K562 (cell line): ENCODE data around the gene CHTF8. TPM values are rescaled to one million over a fixed set of nuclear protein-coding genes. Genes with fewer than 3 reads are reported as not detected.

ENCODE experiments used
- CBX1 ChIP-seq: sonication (generic); IDR thresholded peaks from 2 replicates; pipeline ENCODE4 v1.6.1; 2016; ENCODE audit warnings: antibody characterized with exemption, low read depth, mild to moderate bottlenecking
- NFATC3 ChIP-seq: fragments of 450-650 bp; IDR thresholded peaks from 2 replicates; pipeline ENCODE4 v1.6.1; 2017; ENCODE audit warnings: mild to moderate bottlenecking
- RBFOX2 ChIP-seq: fragments of 200-400 bp; formaldehyde crosslinking; IDR thresholded peaks from 2 replicates; pipeline ENCODE4 v1.6.1; 2017; ENCODE audit warnings: low read depth, mild to moderate bottlenecking, low read length, moderate library complexity
- TAF9B ChIP-seq: fragments of 450-650 bp; IDR thresholded peaks from 2 replicates; pipeline ENCODE4 v1.6.1; 2018; ENCODE audit warnings: mild to moderate bottlenecking; ENCODE audit not compliant: partially characterized antibody
- ZSCAN32 ChIP-seq: fragments of 450-650 bp; formaldehyde crosslinking; IDR thresholded peaks from 2 replicates; pipeline ENCODE4 v1.4.0; 2020; ENCODE audit warnings: mild to moderate bottlenecking, moderate library complexity
- polyA plus RNA-seq, 8 experiments: library from polyadenylated mRNA; depleted of rRNA in 4 of 8; stranded (reverse) in 5 of 8; unstranded in 3 of 8; fragments of >200 nt; fragmentation: Nextera tagmentation in 2 of 8; fragmentation: Illumina TruSeq in 1 of 8; extraction: Ambion mirVana in 2 of 8; extraction: Trizol in 1 of 8; gene quantifications; 2 replicates each; pipeline versions ENCODE4 v1.2.1 to v1.2.3, GENCODE V29; 2011 to 2014; ENCODE audit warnings: inconsistent platforms in 1 of 8, missing spikeins in 1 of 8
- total RNA-seq, 7 experiments: library from RNA; depleted of rRNA in 6 of 7; stranded (reverse); fragments of >200 nt in 6 of 7; fragmentation: Illumina TruSeq in 2 of 7; extraction: Trizol in 2 of 7; gene quantifications; 2 replicates each; pipeline versions ENCODE4 v1.2.1 to v1.2.3, GENCODE V29; 2011 to 2021; ENCODE audit warnings: low replicate concordance in 1 of 7
- TF ChIP-seq, protein P1 (sequence below): fragments of 450-650 bp; IDR thresholded peaks from 2 replicates; pipeline ENCODE4 v1.6.1; 2016; ENCODE audit warnings: low read depth
- TF ChIP-seq, protein P2 (sequence below): sonication (generic); formaldehyde crosslinking; IDR thresholded peaks from 2 replicates; pipeline ENCODE4 v1.8.0; 2022; ENCODE audit warnings: missing genetic modification reagents, mild to moderate bottlenecking, moderate library complexity, borderline replicate concordance
- TF ChIP-seq, protein P3 (sequence below): fragments of 250-450 bp; sonication (Bioruptor Pico); IDR thresholded peaks from 2 replicates; pipeline ENCODE4 v1.9.0; 2021; ENCODE audit warnings: mild to moderate bottlenecking
- TF ChIP-seq, protein P4 (sequence below): IDR thresholded peaks from 2 replicates; pipeline ENCODE4 v1.6.1; 2014; ENCODE audit warnings: antibody characterized with exemption
- TF ChIP-seq, protein P5 (sequence below), 2 experiments: fragments of 150-350 bp in 1 of 2; IDR thresholded peaks; 2 replicates each; pipeline ENCODE4 v1.6.1; 2012 to 2016; ENCODE audit warnings: low read depth in 2 of 2, low read length in 2 of 2, mild to moderate bottlenecking in 1 of 2, moderate library complexity in 1 of 2

Gene CHTF8
- total and polyA plus RNA-seq, 9 of the 15 experiments (the other 6 are each of a cell fraction or from before 2014, with no cell fraction given), result 20.2 to 199 (median 108) TPM

DNA sequence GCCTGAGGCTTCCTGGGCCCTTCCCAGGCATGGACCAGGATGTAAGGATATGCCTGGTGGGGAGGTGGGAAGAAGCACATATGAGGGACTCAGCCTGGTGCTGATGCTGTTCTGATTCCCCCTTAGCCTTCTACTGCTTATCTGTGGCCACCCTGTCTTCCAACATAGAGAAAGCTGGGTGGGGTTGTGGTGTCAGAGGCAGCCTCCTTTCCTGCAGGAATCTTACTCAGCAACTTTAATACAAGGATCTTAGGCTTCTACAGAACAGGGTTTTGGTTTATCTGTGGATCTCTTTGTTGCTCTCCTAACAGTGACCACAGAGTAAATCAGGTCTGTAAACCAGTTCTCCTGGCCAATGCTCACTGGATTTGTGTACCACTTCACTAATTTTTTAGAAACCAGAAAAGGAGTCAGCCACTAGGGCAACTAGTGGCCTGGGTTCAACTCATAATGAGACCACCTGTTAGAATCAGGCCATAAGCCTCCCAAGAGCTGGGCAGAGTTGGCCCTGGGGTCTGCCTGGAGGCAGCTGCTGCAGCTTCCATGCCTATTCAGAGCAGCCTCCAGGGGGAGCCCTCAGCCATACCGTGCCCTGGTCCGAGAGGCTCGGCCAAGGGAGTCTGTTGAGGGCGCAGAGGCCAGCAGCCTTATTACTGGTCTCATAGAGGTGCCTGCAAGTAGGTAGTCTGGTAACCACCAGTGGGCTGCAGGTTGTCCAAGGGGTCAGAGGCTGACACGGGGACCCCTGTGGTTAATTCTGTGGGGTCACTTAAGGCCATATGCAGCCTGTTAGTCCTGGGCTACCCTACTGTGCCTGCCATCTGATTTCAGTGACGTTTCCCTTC lies 19.9 kb downstream of the CHTF8 start (continued):
- TF ChIP-seq, protein P1, sequence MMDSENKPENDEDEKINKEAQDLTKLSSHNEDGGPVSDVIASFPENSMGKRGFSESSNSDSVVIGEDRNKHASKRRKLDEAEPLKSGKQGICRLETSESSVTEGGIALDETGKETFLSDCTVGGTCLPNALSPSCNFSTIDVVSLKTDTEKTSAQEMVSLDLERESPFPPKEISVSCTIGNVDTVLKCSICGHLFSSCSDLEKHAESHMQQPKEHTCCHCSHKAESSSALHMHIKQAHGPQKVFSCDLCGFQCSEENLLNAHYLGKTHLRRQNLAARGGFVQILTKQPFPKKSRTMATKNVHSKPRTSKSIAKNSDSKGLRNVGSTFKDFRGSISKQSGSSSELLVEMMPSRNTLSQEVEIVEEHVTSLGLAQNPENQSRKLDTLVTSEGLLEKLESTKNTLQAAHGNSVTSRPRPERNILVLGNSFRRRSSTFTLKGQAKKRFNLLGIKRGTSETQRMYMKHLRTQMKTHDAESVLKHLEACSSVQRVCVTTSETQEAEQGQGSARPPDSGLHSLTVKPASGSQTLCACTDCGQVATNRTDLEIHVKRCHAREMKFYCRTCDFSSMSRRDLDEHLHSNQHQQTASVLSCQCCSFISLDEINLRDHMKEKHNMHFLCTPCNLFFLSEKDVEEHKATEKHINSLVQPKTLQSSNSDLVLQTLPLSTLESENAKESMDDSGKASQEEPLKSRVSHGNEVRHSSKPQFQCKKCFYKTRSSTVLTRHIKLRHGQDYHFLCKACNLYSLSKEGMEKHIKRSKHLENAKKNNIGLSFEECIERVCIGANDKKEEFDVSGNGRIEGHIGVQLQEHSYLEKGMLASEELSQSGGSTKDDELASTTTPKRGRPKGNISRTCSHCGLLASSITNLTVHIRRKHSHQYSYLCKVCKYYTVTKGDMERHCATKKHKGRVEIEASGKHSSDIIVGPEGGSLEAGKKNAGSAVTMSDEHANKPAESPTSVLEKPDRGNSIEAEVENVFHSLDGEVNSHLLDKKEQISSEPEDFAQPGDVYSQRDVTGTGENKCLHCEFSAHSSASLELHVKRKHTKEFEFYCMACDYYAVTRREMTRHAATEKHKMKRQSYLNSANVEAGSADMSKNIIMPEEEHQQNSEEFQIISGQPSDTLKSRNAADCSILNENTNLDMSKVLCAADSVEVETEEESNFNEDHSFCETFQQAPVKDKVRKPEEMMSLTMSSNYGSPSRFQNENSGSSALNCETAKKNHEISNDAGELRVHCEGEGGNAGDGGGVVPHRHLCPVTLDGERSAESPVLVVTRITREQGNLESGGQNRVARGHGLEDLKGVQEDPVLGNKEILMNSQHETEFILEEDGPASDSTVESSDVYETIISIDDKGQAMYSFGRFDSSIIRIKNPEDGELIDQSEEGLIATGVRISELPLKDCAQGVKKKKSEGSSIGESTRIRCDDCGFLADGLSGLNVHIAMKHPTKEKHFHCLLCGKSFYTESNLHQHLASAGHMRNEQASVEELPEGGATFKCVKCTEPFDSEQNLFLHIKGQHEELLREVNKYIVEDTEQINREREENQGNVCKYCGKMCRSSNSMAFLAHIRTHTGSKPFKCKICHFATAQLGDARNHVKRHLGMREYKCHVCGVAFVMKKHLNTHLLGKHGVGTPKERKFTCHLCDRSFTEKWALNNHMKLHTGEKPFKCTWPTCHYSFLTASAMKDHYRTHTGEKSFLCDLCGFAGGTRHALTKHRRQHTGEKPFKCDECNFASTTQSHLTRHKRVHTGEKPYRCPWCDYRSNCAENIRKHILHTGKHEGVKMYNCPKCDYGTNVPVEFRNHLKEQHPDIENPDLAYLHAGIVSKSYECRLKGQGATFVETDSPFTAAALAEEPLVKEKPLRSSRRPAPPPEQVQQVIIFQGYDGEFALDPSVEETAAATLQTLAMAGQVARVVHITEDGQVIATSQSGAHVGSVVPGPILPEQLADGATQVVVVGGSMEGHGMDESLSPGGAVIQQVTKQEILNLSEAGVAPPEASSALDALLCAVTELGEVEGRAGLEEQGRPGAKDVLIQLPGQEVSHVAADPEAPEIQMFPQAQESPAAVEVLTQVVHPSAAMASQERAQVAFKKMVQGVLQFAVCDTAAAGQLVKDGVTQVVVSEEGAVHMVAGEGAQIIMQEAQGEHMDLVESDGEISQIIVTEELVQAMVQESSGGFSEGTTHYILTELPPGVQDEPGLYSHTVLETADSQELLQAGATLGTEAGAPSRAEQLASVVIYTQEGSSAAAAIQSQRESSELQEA, result no peak
- TF ChIP-seq, protein P2, sequence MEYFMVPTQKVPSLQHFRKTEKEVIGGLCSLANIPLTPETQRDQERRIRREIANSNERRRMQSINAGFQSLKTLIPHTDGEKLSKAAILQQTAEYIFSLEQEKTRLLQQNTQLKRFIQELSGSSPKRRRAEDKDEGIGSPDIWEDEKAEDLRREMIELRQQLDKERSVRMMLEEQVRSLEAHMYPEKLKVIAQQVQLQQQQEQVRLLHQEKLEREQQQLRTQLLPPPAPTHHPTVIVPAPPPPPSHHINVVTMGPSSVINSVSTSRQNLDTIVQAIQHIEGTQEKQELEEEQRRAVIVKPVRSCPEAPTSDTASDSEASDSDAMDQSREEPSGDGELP (CRISPR knock-in tag), result peak; percentile 13; the same call in 1 of the 2 replicates
- TF ChIP-seq ZSCAN32 (CRISPR knock-in tag), result no peak
- TF ChIP-seq, protein P3, sequence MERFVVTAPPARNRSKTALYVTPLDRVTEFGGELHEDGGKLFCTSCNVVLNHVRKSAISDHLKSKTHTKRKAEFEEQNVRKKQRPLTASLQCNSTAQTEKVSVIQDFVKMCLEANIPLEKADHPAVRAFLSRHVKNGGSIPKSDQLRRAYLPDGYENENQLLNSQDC, result no peak
- TF ChIP-seq CBX1, result no peak
- no peak for TF ChIP-seq RBFOX2
- no peak for TF ChIP-seq NFATC3
- TF ChIP-seq, protein P4, sequence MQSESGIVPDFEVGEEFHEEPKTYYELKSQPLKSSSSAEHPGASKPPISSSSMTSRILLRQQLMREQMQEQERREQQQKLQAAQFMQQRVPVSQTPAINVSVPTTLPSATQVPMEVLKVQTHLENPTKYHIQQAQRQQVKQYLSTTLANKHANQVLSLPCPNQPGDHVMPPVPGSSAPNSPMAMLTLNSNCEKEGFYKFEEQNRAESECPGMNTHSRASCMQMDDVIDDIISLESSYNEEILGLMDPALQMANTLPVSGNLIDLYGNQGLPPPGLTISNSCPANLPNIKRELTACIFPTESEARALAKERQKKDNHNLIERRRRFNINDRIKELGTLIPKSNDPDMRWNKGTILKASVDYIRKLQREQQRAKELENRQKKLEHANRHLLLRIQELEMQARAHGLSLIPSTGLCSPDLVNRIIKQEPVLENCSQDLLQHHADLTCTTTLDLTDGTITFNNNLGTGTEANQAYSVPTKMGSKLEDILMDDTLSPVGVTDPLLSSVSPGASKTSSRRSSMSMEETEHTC, result no peak
- TF ChIP-seq, protein P5, sequence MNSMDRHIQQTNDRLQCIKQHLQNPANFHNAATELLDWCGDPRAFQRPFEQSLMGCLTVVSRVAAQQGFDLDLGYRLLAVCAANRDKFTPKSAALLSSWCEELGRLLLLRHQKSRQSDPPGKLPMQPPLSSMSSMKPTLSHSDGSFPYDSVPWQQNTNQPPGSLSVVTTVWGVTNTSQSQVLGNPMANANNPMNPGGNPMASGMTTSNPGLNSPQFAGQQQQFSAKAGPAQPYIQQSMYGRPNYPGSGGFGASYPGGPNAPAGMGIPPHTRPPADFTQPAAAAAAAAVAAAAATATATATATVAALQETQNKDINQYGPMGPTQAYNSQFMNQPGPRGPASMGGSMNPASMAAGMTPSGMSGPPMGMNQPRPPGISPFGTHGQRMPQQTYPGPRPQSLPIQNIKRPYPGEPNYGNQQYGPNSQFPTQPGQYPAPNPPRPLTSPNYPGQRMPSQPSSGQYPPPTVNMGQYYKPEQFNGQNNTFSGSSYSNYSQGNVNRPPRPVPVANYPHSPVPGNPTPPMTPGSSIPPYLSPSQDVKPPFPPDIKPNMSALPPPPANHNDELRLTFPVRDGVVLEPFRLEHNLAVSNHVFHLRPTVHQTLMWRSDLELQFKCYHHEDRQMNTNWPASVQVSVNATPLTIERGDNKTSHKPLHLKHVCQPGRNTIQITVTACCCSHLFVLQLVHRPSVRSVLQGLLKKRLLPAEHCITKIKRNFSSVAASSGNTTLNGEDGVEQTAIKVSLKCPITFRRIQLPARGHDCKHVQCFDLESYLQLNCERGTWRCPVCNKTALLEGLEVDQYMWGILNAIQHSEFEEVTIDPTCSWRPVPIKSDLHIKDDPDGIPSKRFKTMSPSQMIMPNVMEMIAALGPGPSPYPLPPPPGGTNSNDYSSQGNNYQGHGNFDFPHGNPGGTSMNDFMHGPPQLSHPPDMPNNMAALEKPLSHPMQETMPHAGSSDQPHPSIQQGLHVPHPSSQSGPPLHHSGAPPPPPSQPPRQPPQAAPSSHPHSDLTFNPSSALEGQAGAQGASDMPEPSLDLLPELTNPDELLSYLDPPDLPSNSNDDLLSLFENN (IDR thresholded peaks at IDR 0.05; ENCODE audit: low read depth in 2 of 2, low read length in 2 of 2), result no peak
- no peak for TF ChIP-seq TAF9B
